Thoracic aorta (tissue), 2 donors: Measurements from ENCODE around the gene ZMYND11. TPM values are rescaled to one million over a fixed set of nuclear protein-coding genes. Genes with fewer than 3 reads are reported as not detected.

Experiments
- ATAC-seq: fragments of 150-250 bp; one replicate; pipeline ENCODE4 v1.8.0; 2017; ENCODE audit warnings: low read depth; ENCODE audit not compliant: insufficient number of reproducible peaks, low FRiP score
- DNase-seq: peaks from one replicate; pipeline ENCODE4 v3.0.0-alpha.2; 2020; ENCODE audit warnings: low spot score
- H3K27ac ChIP-seq, 2 donors: fragments of 200-600 bp; sonication (generic); 1 replicate in 1 of 2; 2 replicates in 1 of 2; pipeline ENCODE4 v1.5.1; 2016; ENCODE audit warnings: mild to moderate bottlenecking in 2 of 2, moderate library complexity in 2 of 2
- H3K27me3 ChIP-seq: fragments of 200-600 bp; sonication (generic); replicated peaks from 2 replicates; pipeline ENCODE4 v1.6.0; 2016; ENCODE audit warnings: mild to moderate bottlenecking; ENCODE audit not compliant: insufficient read depth
- H3K36me3 ChIP-seq: fragments of 200-600 bp; sonication (generic); one replicate; pipeline ENCODE4 v1.5.1; 2016
- H3K4me1 ChIP-seq, 2 donors: fragments of 200-600 bp; sonication (generic); 1 replicate in 1 of 2; 2 replicates in 1 of 2; pipeline versions ENCODE4 v1.5.1 to v1.6.0; 2016; ENCODE audit warnings: low read depth in 2 of 2, mild to moderate bottlenecking in 1 of 2; ENCODE audit not compliant: control insufficient read depth in 1 of 2
- H3K4me3 ChIP-seq: fragments of 200-600 bp; sonication (generic); 2 replicates; pipeline ENCODE4 v1.5.1; 2016; ENCODE audit warnings: mild to moderate bottlenecking
- H3K9me3 ChIP-seq: fragments of 200-600 bp; sonication (generic); 2 replicates; pipeline ENCODE4 v1.5.1; 2016
- CTCF ChIP-seq: fragments of 200-600 bp; sonication (generic); IDR thresholded peaks from one replicate; pipeline ENCODE4 v1.5.1; 2019; ENCODE audit warnings: antibody characterized with exemption
- total RNA-seq, 2 donors: library from RNA; depleted of rRNA; stranded (reverse); fragments of >200 nt; gene quantifications; one replicate each; pipeline versions ENCODE4 v1.1.0 to v1.2.3, GENCODE V29; 2016

Gene ZMYND11
- total RNA-seq, 2 donors from 2014 or later = 56.9 to 103 TPM

- DNase-seq (no peak), ATAC-seq (no peak)
- no peaks in the 10 kb centered on the region for H3K27me3 ChIP-seq
- TF ChIP-seq CTCF = no peak
- no peak overlapping the region for H3K27ac ChIP-seq
- no peaks in the 10 kb centered on the region for H3K36me3 ChIP-seq
- H3K9me3 ChIP-seq = no peaks in the 10 kb centered on the region
- no peaks in the 10 kb centered on the region for H3K4me1 ChIP-seq
- no peak overlapping the region for H3K4me3 ChIP-seq
These were observed 28.5 kb upstream of the ZMYND11 start for GRCh38 chr10:106740-107139.

- H3K27ac ChIP-seq = no peak overlapping the region
These were observed 23.0 kb upstream of the ZMYND11 start for GRCh38 chr10:112246-112645.

GRCh38 chr10:124874-125273 is 10.4 kb upstream of the ZMYND11 start:
- no peak for TF ChIP-seq CTCF
- no peaks in the 10 kb centered on the region for H3K27me3 ChIP-seq
- no peaks in the 10 kb centered on the region for H3K4me1 ChIP-seq
- no peaks in the 10 kb centered on the region for H3K36me3 ChIP-seq
- ATAC-seq (no peak), DNase-seq (no peak)
- no peak overlapping the region for H3K4me3 ChIP-seq
- no peak overlapping the region for H3K27ac ChIP-seq
- no peaks in the 10 kb centered on the region for H3K9me3 ChIP-seq

More at GRCh38 chr10:112246-112645, 23.0 kb upstream of the ZMYND11 start:
- Histone ChIP-seq H3K27me3 (no peaks in the 10 kb centered on the region), H3K4me3 (no peak overlapping the region), H3K4me1 (no peaks in the 10 kb centered on the region), H3K9me3 (no peaks in the 10 kb centered on the region), H3K36me3 (no peaks in the 10 kb centered on the region)
- ATAC-seq (no peak), DNase-seq (no peak)
- TF ChIP-seq CTCF = no peak

- peaks cover 0 to 6% of the 10 kb centered on the region in 2 donors for H3K4me1 ChIP-seq
- H3K9me3 ChIP-seq = no peaks in the 10 kb centered on the region
- H3K4me3 ChIP-seq = peak overlapping the region; percentile 38
- ATAC-seq = no peak
- H3K36me3 ChIP-seq = no peaks in the 10 kb centered on the region
- H3K27me3 ChIP-seq = no peaks in the 10 kb centered on the region
- DNase-seq = no peak
- no peak overlapping the region for H3K27ac ChIP-seq
- TF ChIP-seq CTCF = no peak
These were observed 7.4 kb upstream of the ZMYND11 start for GRCh38 chr10:127612-128432.

- H3K9me3 ChIP-seq = no peaks in the 10 kb centered on the region
- no peak overlapping the region for H3K27ac ChIP-seq
- peaks cover 3 to 19% of the 10 kb centered on the region in 2 donors for H3K4me1 ChIP-seq
- H3K4me3 ChIP-seq = no peak overlapping the region
- DNase-seq (no peak), ATAC-seq (no peak)
- TF ChIP-seq CTCF = no peak
- no peaks in the 10 kb centered on the region for H3K36me3 ChIP-seq
- H3K27me3 ChIP-seq = no peaks in the 10 kb centered on the region
These were observed 5.4 kb upstream of the ZMYND11 start for GRCh38 chr10:129810-130209.
